Lower leg skin (tissue), 4 donors: ENCODE data around the gene KLF7. TPM values are rescaled to one million over a fixed set of nuclear protein-coding genes. Genes with fewer than 3 reads are reported as not detected.

Experiments
- DNase-seq, 2 donors: peaks; one replicate each; pipeline ENCODE4 v3.0.0-alpha.2; 2019; ENCODE audit warnings: low spot score in 2 of 2
- H3K4me3 ChIP-seq: fragments of 200-600 bp; sonication (generic); 2 replicates; pipeline ENCODE4 v1.5.1; 2017; ENCODE audit warnings: mild to moderate bottlenecking, low read depth; ENCODE audit not compliant: poor library complexity, severe bottlenecking
- CTCF ChIP-seq, 3 donors: fragments of 450-650 bp; IDR thresholded peaks; one replicate each; pipeline ENCODE4 v1.5.1; 2016; ENCODE audit warnings: antibody characterized with exemption in 3 of 3, mild to moderate bottlenecking in 3 of 3, moderate library complexity in 2 of 3
- POLR2A ChIP-seq, 2 donors: fragments of 450-650 bp; IDR thresholded peaks; one replicate each; pipeline ENCODE4 v1.6.1; 2016 to 2017; ENCODE audit warnings: antibody characterized with exemption in 2 of 2, mild to moderate bottlenecking in 1 of 2, moderate library complexity in 1 of 2
- whole genome bisulfite sequencing, 2 donors: methylation state at CpG; one replicate each; pipeline ENCODE4 v1.1.5; 2018; 5-methylcytosine and 5-hydroxymethylcytosine counted together
- intact Hi-C: fragments of 100-400 bp; cut with DNase I; formaldehyde crosslinking; loops from one replicate; pipeline ENCODE4 v1.15.0; 2023; ENCODE audit warnings: low total_unique reads
- total RNA-seq, 4 donors: library from RNA; depleted of rRNA; stranded (reverse); fragments of >200 nt; gene quantifications; one replicate each; pipeline ENCODE4 v1.1.0, GENCODE V29; 2016

The KLF7 gene
- total RNA-seq, 4 donors from 2014 or later: 10.7 to 26.4 (median 13.5) TPM

- no peak overlapping the region for H3K4me3 ChIP-seq
- intact Hi-C loops: no loop called here
- TF ChIP-seq CTCF (IDR thresholded peaks at IDR 0.05): no peak
- DNase-seq: no peak
Observed at GRCh38 chr2:207092818-207093217, 72.9 kb downstream of the KLF7 start.

GRCh38 chr2:207091928-207092327, 73.8 kb downstream of the KLF7 start:
- DNase-seq: no peak
- TF ChIP-seq POLR2A (IDR thresholded peaks at IDR 0.05) (no peak), CTCF (IDR thresholded peaks at IDR 0.05) (no peak)

GRCh38 chr2:207091176-207091575, 74.6 kb downstream of the KLF7 start:
- intact Hi-C loops: no loop called here
- no peak for TF ChIP-seq CTCF (IDR thresholded peaks at IDR 0.05)
- no peak for TF ChIP-seq POLR2A (IDR thresholded peaks at IDR 0.05)
- no peak for DNase-seq
- WGBS, 2 donors: 81 to 88% methylated on average over 2 of the region's 2 CpGs
- H3K4me3 ChIP-seq: no peak overlapping the region

More at GRCh38 chr2:207091928-207092327, 73.8 kb downstream of the KLF7 start:
- H3K4me3 ChIP-seq: no peak overlapping the region
- intact Hi-C loops: no loop called here
- 93 to 96% methylated on average over 2 of the region's 2 CpGs for WGBS, 2 donors

- intact Hi-C loops: no loop called here
- 83 to 84% methylated on average over 5 of the region's 5 CpGs for WGBS, 2 donors
- no peak overlapping the region for H3K4me3 ChIP-seq
- DNase-seq: no peak
- TF ChIP-seq POLR2A (IDR thresholded peaks at IDR 0.05): no peak
- TF ChIP-seq CTCF (IDR thresholded peaks at IDR 0.05): no peak
Observed at GRCh38 chr2:207090389-207090788, 75.4 kb downstream of the KLF7 start.

GRCh38 chr2:207088839-207089238, 76.9 kb downstream of the KLF7 start:
- 70 to 74% methylated on average over 3 of the region's 3 CpGs for WGBS, 2 donors

More at GRCh38 chr2:207088839-207089238, 76.9 kb downstream of the KLF7 start:
- TF ChIP-seq POLR2A (IDR thresholded peaks at IDR 0.05) (no peak), CTCF (IDR thresholded peaks at IDR 0.05) (no peak)
- H3K4me3 ChIP-seq: no peak overlapping the region
- intact Hi-C loops: no loop called here
- DNase-seq: no peak
